HepG2 (cell line): Measurements from ENCODE around the gene LYSMD1. TPM values are rescaled to one million over a fixed set of nuclear protein-coding genes. Genes with fewer than 3 reads are reported as not detected.

Experiments used
- ATAC-seq: fragments of 200-7000 bp; cut with Tn5 transposase; 3 replicates; pipeline ENCODE4 v1.9.1; 2020; ENCODE audit warnings: mild to moderate bottlenecking, moderate library complexity
- BruUV-seq: library from RNA; stranded (reverse); fragments of 400-500 nt; replicated peaks from 2 replicates; lab custom pipeline; 2021; lab: Mats Ljungman, UMichigan
- CTCF ChIA-PET: fragments of 300-600 bp; formaldehyde crosslinking; extraction: SDS; loops from one replicate; lab custom pipeline; 2021; ENCODE audit warnings: low total read pairs, inconsistent platforms, low intra/inter-chr PET ratio; lab: Yijun Ruan, JAX
- POLR2A ChIA-PET: fragments of 350-600 bp; sonication (Branson Sonifier 250); formaldehyde crosslinking; loops from one replicate; lab custom pipeline; 2020; ENCODE audit warnings: antibody characterized with exemption, inconsistent platforms; lab: Yijun Ruan, JAX
- DNase-seq: peaks from one replicate; pipeline ENCODE4 v3.0.0-alpha.2; 2015; ENCODE audit warnings: low spot score
- FAIRE-seq: peaks from 3 replicates; lab custom pipeline; 2011; peaks lifted over from hg19 to GRCh38; lab: Jason Lieb, UNC
- H2AFZ ChIP-seq: one replicate; pipeline ENCODE4 v1.6.1; 2011; ENCODE audit warnings: low read length, inconsistent platforms
- H3K27ac ChIP-seq: fragments of 300-600 bp; 3 replicates; pipeline ENCODE4 v1.8.0; 2011; ENCODE audit warnings: mixed run types, mild to moderate bottlenecking, mixed read lengths, low read length, inconsistent platforms; ENCODE audit not compliant: insufficient read depth; ENCODE audit errors: extremely low read length
- H3K27me3 ChIP-seq, 2 experiments: fragments of 200-600 bp in 1 of 2; 2 replicates in 1 of 2; 3 replicates in 1 of 2; pipeline versions ENCODE4 v1.6.0 to v1.8.0; 2011; ENCODE audit warnings: low read length in 2 of 2, mild to moderate bottlenecking in 2 of 2, moderate library complexity in 2 of 2, inconsistent platforms in 1 of 2; ENCODE audit not compliant: insufficient read depth in 2 of 2, control insufficient read depth in 1 of 2
- H3K36me3 ChIP-seq, 2 experiments: fragments of 200-600 bp in 1 of 2; replicated peaks in 1 of 2; 2 replicates in 1 of 2; 3 replicates in 1 of 2; pipeline versions ENCODE4 v1.5.1 to v1.8.0; 2011; ENCODE audit warnings: low read length in 2 of 2, inconsistent platforms in 1 of 2; ENCODE audit not compliant: insufficient read depth in 2 of 2, control insufficient read depth in 1 of 2
- H3K4me1 ChIP-seq: 2 replicates; pipeline ENCODE4 v1.5.1; 2012; ENCODE audit warnings: low read length, inconsistent platforms; ENCODE audit not compliant: insufficient read depth
- H3K4me2 ChIP-seq: 2 replicates; pipeline ENCODE4 v1.6.0; 2011; ENCODE audit warnings: low read depth, low read length, inconsistent platforms
- H3K4me3 ChIP-seq, 3 experiments: fragments of 200-600 bp in 1 of 3; sonication (generic), shearing (Covaris generic) in 1 of 3; replicated peaks in 1 of 3; 2 replicates each; pipeline ENCODE4 v1.5.1; 2011 to 2016; ENCODE audit warnings: low read length in 3 of 3, inconsistent platforms in 2 of 3, low read depth in 2 of 3, mild to moderate bottlenecking in 2 of 3, control low read depth in 1 of 3, mixed read lengths in 1 of 3; ENCODE audit not compliant: insufficient read depth in 1 of 3
- H3K79me2 ChIP-seq: one replicate; pipeline ENCODE4 v1.6.1; 2011; ENCODE audit warnings: low read length, inconsistent platforms; ENCODE audit not compliant: insufficient read depth
- H3K9ac ChIP-seq: 2 replicates; pipeline ENCODE4 v1.6.0; 2011; ENCODE audit warnings: mild to moderate bottlenecking, low read depth, low read length, inconsistent platforms; ENCODE audit not compliant: insufficient read depth
- H3K9me3 ChIP-seq: 2 replicates; pipeline ENCODE4 v1.5.1; 2012; ENCODE audit warnings: mild to moderate bottlenecking, low read length
- H4K20me1 ChIP-seq: 2 replicates; pipeline ENCODE4 v1.6.0; 2011; ENCODE audit warnings: inconsistent platforms, mild to moderate bottlenecking, low read length, moderate library complexity; ENCODE audit not compliant: insufficient read depth
- CTCF ChIP-seq: sonication (generic); formaldehyde crosslinking; IDR thresholded peaks from 2 replicates; pipeline ENCODE4 v1.5.0; 2020; ENCODE audit warnings: mild to moderate bottlenecking, missing genetic modification reagents, moderate library complexity
- FOSL1 ChIP-seq: sonication (generic); formaldehyde crosslinking; IDR thresholded peaks from 2 replicates; pipeline ENCODE4 v1.9.0; 2021; ENCODE audit warnings: missing genetic modification reagents, borderline replicate concordance
- SMC3 ChIP-seq: IDR thresholded peaks from 2 replicates; pipeline ENCODE4 v1.6.1; 2011; ENCODE audit warnings: low read length, improper control_type of control experiment
- WGBS: methylation state at CpG from one replicate; pipeline ENCODE4 v1.1.6; 2017; ENCODE audit warnings: low lambda C conversion rate; 5-methylcytosine and 5-hydroxymethylcytosine counted together
- in situ Hi-C: cut with HindIII; loops from 2 replicates; pipeline ENCODE4 v1.10.0; 2017; ENCODE audit warnings: low pct_unique_long_range_greater_than_20kb; ENCODE audit not compliant: extremely low pct_ligation_motif_present
- intact Hi-C: fragments of 100-400 bp; cut with micrococcal nuclease; formaldehyde crosslinking; loops from one replicate; pipeline ENCODE4 v1.10.0; 2022; ENCODE audit not compliant: unreplicated experiment
- polyA plus RNA-seq, 8 experiments: library from polyadenylated mRNA; depleted of rRNA in 3 of 8; stranded (reverse) in 7 of 8; unstranded in 1 of 8; fragments of >200 nt; fragmentation: Illumina TruSeq in 4 of 8; extraction: Trizol in 4 of 8; gene quantifications; 2 replicates each; pipeline versions ENCODE4 v1.2.1 to v1.2.3, GENCODE V29; 2011 to 2016; ENCODE audit warnings: low read depth in 4 of 8, missing spikeins in 1 of 8, mixed read lengths in 1 of 8; ENCODE audit not compliant: insufficient read depth in 1 of 8
- total RNA-seq, 5 experiments: library from RNA; depleted of rRNA; stranded (reverse); fragments of >200 nt; fragmentation: Illumina TruSeq; extraction: Trizol; gene quantifications; 2 replicates each; pipeline ENCODE4 v1.2.3, GENCODE V29; 2016; ENCODE audit warnings: low read depth in 1 of 5
- TF ChIP-seq, protein P1 (sequence below): sonication (generic); formaldehyde crosslinking; IDR thresholded peaks from 2 replicates; pipeline ENCODE4 v1.4.0; 2020; ENCODE audit warnings: missing genetic modification reagents

The LYSMD1 gene
- total and polyA plus RNA-seq, 2 of the 13 experiments (the other 11 are each of a cell fraction or from before 2014, with no cell fraction given), result 3.8 to 4.8 TPM

DNA sequence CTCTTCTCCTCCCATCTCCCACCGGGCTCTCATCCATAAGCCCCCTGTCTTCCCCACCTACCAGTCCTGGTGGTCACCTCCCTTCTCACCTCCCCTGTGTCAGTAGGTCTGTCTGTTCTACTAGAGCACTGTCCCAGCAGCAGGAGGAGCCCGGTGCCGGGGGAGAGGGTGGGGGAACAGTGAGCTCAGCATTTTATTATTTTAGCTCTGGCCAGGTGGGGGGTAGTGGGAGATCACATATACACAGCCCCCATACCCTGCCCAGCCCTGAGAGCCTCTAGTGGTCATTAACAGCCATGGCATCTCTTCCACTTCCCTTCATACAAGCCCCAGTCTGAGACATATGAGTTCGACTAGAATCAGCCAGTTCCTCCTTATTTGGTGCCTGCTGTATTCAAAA is 10.2 kb upstream of the LYSMD1 start, which contains the start of gene TMOD4:
Gene TMOD4 (minus strand): TSS at position 119 of the 400 bp plus-strand sequence. CDS start 1,106 bp downstream, outside the sequence.
- H3K9ac ChIP-seq, result no peak within 1 kb of the TSS
- no peak within 1 kb of the TSS for H3K27ac ChIP-seq
- H3K4me2 ChIP-seq, result no peak within 1 kb of the TSS
- 68% methylated on average over 4 of the region's 4 CpGs for WGBS
- no peaks in the 10 kb centered on the region for H3K9me3 ChIP-seq
- no peak within 1 kb of the TSS for H2AFZ ChIP-seq
- intact Hi-C loops, result no loop called here
- POLR2A ChIA-PET, result no interaction called here
- peak; percentile 63 for FAIRE-seq
- CTCF ChIA-PET, result no interaction called here
- no TSS peak for BruUV-seq
- no peaks in the 10 kb centered on the region for H3K79me2 ChIP-seq
- no peaks in the 10 kb centered on the region for H3K27me3 ChIP-seq
- no peaks in the 10 kb centered on the region for H3K4me1 ChIP-seq
- in situ Hi-C loops, result no loop called here
- no peaks in the 10 kb centered on the region for H4K20me1 ChIP-seq
- no peak within 1 kb of the TSS for H3K4me3 ChIP-seq
- peaks cover 9 to 41% of the 10 kb centered on the region in 2 experiments for H3K36me3 ChIP-seq
- ATAC-seq, result peak; percentile 90
- TF ChIP-seq, protein P1, sequence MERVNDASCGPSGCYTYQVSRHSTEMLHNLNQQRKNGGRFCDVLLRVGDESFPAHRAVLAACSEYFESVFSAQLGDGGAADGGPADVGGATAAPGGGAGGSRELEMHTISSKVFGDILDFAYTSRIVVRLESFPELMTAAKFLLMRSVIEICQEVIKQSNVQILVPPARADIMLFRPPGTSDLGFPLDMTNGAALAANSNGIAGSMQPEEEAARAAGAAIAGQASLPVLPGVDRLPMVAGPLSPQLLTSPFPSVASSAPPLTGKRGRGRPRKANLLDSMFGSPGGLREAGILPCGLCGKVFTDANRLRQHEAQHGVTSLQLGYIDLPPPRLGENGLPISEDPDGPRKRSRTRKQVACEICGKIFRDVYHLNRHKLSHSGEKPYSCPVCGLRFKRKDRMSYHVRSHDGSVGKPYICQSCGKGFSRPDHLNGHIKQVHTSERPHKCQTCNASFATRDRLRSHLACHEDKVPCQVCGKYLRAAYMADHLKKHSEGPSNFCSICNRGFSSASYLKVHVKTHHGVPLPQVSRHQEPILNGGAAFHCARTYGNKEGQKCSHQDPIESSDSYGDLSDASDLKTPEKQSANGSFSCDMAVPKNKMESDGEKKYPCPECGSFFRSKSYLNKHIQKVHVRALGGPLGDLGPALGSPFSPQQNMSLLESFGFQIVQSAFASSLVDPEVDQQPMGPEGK (CRISPR knock-in tag), result peak; percentile 77
- TF ChIP-seq FOSL1 (no peak), SMC3 (0 out of 2 replicates have a peak, but pooled peaks have one; percentile 10), CTCF (CRISPR knock-in tag) (peak; percentile 51)
- DNase-seq, result no peak
